Left lung (tissue), 10 donors: ENCODE measurements around the gene FOXP4. TPM values are rescaled to one million over a fixed set of nuclear protein-coding genes. Genes with fewer than 3 reads are reported as not detected.
A peak's percentile ranks its signal among the peaks of the same experiment; 100 is the strongest.

Experiments
- ATAC-seq: fragments of 200-7000 bp; cut with Tn5 transposase; one replicate; pipeline ENCODE4 v1.9.1; 2020; ENCODE audit warnings: moderate library complexity
- DNase-seq, 4 donors: peaks; one replicate each; pipeline ENCODE4 v3.0.0-alpha.2; 2013 to 2020
- H3K27ac ChIP-seq, 2 donors: fragments of 200-600 bp; sonication (generic) in 1 of 2; one replicate each; pipeline versions ENCODE4 v1.5.0 to v1.8.0; 2020 to 2021
- H3K27me3 ChIP-seq, 2 donors: fragments of 200-600 bp; sonication (generic) in 1 of 2; one replicate each; pipeline versions ENCODE4 v1.5.0 to v1.8.0; 2020 to 2021
- H3K36me3 ChIP-seq, 2 donors: fragments of 200-600 bp; sonication (generic) in 1 of 2; one replicate each; pipeline versions ENCODE4 v1.5.0 to v1.8.0; 2020 to 2021
- H3K4me1 ChIP-seq, 2 donors: fragments of 200-600 bp; one replicate each; pipeline ENCODE4 v1.8.0; 2021
- H3K4me3 ChIP-seq, 2 donors: fragments of 200-600 bp; sonication (generic) in 1 of 2; one replicate each; pipeline versions ENCODE4 v1.5.0 to v1.8.0; 2020 to 2021; ENCODE audit warnings: mild to moderate bottlenecking in 1 of 2
- H3K9me3 ChIP-seq, 2 donors: fragments of 200-600 bp; sonication (generic) in 1 of 2; one replicate each; pipeline versions ENCODE4 v1.5.0 to v1.8.0; 2020 to 2021
- intact Hi-C, 2 donors: fragments of 100-400 bp; cut with DNase I; formaldehyde crosslinking; loops; one replicate each; pipeline versions ENCODE4 v1.11.2 to v1.14.2; 2022
- polyA plus RNA-seq, 6 donors: library from polyadenylated mRNA; unstranded; fragments of 120-200 nt; gene quantifications; one replicate each; pipeline ENCODE4 v1.2.1, GENCODE V29; 2013; ENCODE audit not compliant: insufficient read length in 6 of 6
- total RNA-seq, 2 donors: library from RNA; stranded (reverse); fragmentation: NEBNext Ultra II Directional; extraction: Animal tissue kit (Norgen Biotek cat#: 25700); gene quantifications; one replicate each; pipeline ENCODE4 v1.2.1, GENCODE V29; 2021
- TF ChIP-seq, protein P1 (sequence below), 2 donors: fragments of 200-600 bp; sonication (generic) in 1 of 2; IDR thresholded peaks; one replicate each; pipeline versions ENCODE4 v1.5.0 to v1.8.0; 2021; ENCODE audit warnings: antibody characterized with exemption in 2 of 2
- donor health status: DM: no; HTN: yes; CAD: no.
- donor health status: DM: no; HTN: no; CAD: no.

Gene FOXP4
- total and polyA plus RNA-seq, 8 donors, result 26.9 to 77.9 (median 60.2) TPM

GRCh38 chr6:41630946-41631345, 84.8 kb downstream of the FOXP4 start:
- Histone ChIP-seq H3K9me3 (no peaks in the 10 kb centered on the region), H3K27ac (no peak overlapping the region), H3K27me3 (peaks cover 0 to 13% of the 10 kb centered on the region in 2 donors), H3K4me1 (peaks cover 0 to 13% of the 10 kb centered on the region in 2 donors), H3K4me3 (no peak overlapping the region), H3K36me3 (no peaks in the 10 kb centered on the region)
- intact Hi-C loops, result no loop called here
- TF ChIP-seq, protein P1, sequence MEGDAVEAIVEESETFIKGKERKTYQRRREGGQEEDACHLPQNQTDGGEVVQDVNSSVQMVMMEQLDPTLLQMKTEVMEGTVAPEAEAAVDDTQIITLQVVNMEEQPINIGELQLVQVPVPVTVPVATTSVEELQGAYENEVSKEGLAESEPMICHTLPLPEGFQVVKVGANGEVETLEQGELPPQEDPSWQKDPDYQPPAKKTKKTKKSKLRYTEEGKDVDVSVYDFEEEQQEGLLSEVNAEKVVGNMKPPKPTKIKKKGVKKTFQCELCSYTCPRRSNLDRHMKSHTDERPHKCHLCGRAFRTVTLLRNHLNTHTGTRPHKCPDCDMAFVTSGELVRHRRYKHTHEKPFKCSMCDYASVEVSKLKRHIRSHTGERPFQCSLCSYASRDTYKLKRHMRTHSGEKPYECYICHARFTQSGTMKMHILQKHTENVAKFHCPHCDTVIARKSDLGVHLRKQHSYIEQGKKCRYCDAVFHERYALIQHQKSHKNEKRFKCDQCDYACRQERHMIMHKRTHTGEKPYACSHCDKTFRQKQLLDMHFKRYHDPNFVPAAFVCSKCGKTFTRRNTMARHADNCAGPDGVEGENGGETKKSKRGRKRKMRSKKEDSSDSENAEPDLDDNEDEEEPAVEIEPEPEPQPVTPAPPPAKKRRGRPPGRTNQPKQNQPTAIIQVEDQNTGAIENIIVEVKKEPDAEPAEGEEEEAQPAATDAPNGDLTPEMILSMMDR (IDR thresholded peaks at IDR 0.05), result no peak
- DNase-seq (no peak), ATAC-seq (no peak)

DNA sequence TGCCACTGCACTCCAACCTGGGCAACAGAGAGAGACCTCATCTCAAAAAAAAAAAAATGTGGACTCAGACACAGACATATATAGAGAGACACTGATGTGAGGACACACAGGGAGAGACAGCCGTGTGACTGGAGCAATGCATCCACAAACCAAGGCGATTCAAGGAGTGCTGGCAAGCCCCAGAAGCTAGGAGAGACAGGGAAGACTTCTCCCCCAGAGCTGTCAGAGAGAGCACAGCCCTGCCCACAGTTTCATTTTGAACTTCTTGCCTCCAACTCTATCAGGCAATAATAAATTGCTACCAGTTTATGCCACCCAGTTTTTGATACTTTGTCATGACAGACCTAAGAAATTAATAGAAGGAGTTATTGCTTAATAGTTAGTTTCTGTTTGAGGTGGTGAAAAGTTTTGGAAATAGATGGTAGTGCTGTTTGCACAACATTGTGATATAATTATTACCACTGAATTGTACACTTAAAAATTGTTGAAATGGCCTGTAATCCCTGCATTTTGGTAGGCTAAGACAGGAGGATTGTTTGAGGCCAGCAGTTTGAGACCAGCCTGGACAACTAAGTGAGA, 87.0 kb downstream of the FOXP4 start:
- no peaks in the 10 kb centered on the region for H3K36me3 ChIP-seq
- no peak for DNase-seq
- intact Hi-C loops, result no loop called here
- H3K4me3 ChIP-seq, result no peak overlapping the region
- H3K4me1 ChIP-seq, result peaks cover 16% of the 10 kb centered on the region in 2 donors
- no peak overlapping the region for H3K27ac ChIP-seq
- H3K27me3 ChIP-seq, result peaks cover 10 to 35% of the 10 kb centered on the region in 2 donors
- TF ChIP-seq, protein P1 (IDR thresholded peaks at IDR 0.05), result no peak
- ATAC-seq, result no peak
- H3K9me3 ChIP-seq, result no peaks in the 10 kb centered on the region

DNA sequence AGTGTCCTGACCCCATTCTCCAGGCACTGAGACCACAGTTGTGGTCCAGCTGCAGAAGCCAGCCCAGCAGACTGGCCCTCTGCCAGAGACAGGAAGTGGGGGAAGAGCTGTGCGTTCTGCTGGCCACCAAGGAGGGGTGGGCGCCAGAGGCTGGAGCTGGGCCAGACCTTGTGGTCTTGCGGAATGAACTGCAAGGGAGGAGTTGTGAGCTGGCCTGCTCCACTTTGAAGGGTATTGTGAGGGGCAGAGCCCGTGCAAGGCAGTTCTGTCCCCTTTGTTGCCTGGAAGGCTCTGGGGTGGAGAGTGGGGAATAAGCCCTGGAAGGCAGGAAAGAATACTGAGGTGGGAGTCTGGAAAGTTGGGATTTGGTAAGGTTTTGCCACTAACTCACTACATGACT, 88.5 kb downstream of the FOXP4 start:
- DNase-seq (peak in 2 of 4 donors; percentile 88 to 95), ATAC-seq (no peak)
- Histone ChIP-seq H3K4me1 (peaks cover 16 to 28% of the 10 kb centered on the region in 2 donors), H3K9me3 (no peaks in the 10 kb centered on the region), H3K27ac (no peak overlapping the region), H3K36me3 (no peaks in the 10 kb centered on the region), H3K4me3 (no peak overlapping the region), H3K27me3 (peaks cover 17 to 50% of the 10 kb centered on the region in 2 donors)
- intact Hi-C loops, result no loop called here
- TF ChIP-seq, protein P1 (IDR thresholded peaks at IDR 0.05), result no peak

- peaks cover 16 to 28% of the 10 kb centered on the region in 2 donors for H3K4me1 ChIP-seq
- H3K9me3 ChIP-seq, result no peaks in the 10 kb centered on the region
- H3K36me3 ChIP-seq, result no peaks in the 10 kb centered on the region
- no peak for ATAC-seq
- peaks cover 17 to 57% of the 10 kb centered on the region in 2 donors for H3K27me3 ChIP-seq
- intact Hi-C loops, result no loop called here
- no peak overlapping the region for H3K4me3 ChIP-seq
- no peak for DNase-seq
- no peak overlapping the region for H3K27ac ChIP-seq
- TF ChIP-seq, protein P1 (IDR thresholded peaks at IDR 0.05), result no peak
Observed at GRCh38 chr6:41635365-41635764, 89.2 kb downstream of the FOXP4 start.

GRCh38 chr6:41636833-41637193, 90.6 kb downstream of the FOXP4 start:
- peaks cover 16 to 28% of the 10 kb centered on the region in 2 donors for H3K4me1 ChIP-seq
- peaks cover 17 to 61% of the 10 kb centered on the region in 2 donors for H3K27me3 ChIP-seq
- no peaks in the 10 kb centered on the region for H3K9me3 ChIP-seq
- intact Hi-C loops, result no loop called here
- H3K27ac ChIP-seq, result peak overlapping the region; percentile 23 to 75
- DNase-seq (peak in 3 of 4 donors; percentile 72 to 90 (median 77)), ATAC-seq (peak; percentile 83)
- no peaks in the 10 kb centered on the region for H3K36me3 ChIP-seq
- H3K4me3 ChIP-seq, result peak overlapping the region; percentile 36 to 44
- TF ChIP-seq, protein P1 (IDR thresholded peaks at IDR 0.05), result no peak
